Body of pancreas (tissue), 4 donors: ENCODE data around the gene UBE2D2.

Experiments
- CTCF ChIP-seq, 7 experiments: fragments of 450-650 bp in 4 of 7; fragments of 200-600 bp in 3 of 7; sonication (generic) in 3 of 7; IDR thresholded peaks; one replicate each; pipeline ENCODE4 v1.5.1; 2016 to 2019; ENCODE audit warnings: antibody characterized with exemption in 7 of 7
- POLR2A ChIP-seq, 3 donors: fragments of 450-650 bp; IDR thresholded peaks; one replicate each; pipeline ENCODE4 v1.6.1; 2016; ENCODE audit warnings: antibody characterized with exemption in 3 of 3, mild to moderate bottlenecking in 2 of 3

GRCh38 chr5:139601429-139601828 is 40.3 kb downstream of the UBE2D2 start:
- TF ChIP-seq CTCF (IDR thresholded peaks at IDR 0.05): no peak
- no peak for TF ChIP-seq POLR2A (IDR thresholded peaks at IDR 0.05)
